HG02759 (cell line): ENCODE results near the gene CABP4.

Experiments
- ATAC-seq: cut with Tn5 transposase; IDR thresholded peaks from one replicate; pipeline ENCODE4 v1.9.1; 2021; ENCODE audit warnings: mild to moderate bottlenecking, moderate library complexity; ENCODE audit not compliant: unreplicated experiment

Gene CABP4

DNA sequence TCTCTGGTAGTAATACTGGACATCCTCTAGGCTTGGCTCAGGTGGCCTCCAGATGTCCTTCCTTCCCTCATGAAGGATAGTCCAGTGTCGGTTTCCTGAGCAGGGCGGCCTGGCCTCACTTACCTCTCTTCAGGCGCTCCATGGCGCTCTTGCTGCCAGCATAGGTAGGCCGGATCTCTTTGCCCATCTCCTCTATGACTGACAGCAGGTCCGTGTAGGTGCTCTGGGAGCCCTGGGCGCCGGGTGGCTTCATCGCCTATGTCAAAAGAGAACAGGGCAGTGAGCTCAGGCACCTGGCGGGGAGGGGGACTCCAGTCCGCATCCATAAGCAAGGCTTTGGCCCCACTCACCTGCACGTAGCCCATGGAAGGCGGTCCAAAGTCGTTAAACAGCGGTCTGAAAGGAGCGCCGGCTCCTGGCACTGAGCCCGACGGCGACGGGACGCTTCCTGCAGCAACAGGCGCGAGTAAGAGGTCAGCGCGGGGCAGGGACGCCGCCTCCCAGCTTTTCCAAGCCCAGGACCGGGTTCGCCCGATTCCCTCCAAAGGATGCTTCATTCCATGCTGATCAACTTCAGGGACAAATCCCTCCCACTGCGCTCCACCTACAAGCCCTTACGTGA is 52.2 kb downstream of the CABP4 start:
- no peak for ATAC-seq

DNA sequence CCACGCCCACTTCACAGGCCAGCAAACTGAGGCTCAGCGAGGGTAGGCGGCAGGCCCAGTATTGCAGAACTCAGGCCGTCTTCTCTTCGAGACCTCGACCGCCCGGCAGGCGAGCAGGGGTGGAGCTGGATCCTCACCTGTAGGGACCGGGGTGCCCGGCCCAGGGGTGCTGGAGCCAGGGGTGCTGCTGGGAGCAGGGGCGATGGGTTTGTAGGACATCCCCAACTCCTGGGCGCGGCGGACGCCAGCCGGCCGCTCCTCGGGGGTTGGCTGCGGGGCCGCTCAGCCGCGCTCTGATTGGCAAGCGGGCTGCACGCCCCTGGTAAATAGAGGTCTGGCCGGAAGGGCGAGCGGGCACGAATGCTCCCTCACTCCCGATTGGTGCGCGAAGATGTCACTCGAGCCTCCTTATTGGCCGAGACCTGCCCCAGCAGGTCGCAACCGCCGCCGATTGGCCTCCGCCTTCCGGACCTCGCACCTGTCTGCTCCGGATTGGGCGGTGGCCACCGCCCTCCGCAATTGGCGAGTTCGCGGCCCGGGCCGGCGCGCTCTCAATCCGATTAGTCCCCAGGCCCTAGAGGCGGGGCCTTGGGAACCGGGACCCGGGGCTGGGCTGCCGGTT is 52.8 kb downstream of the CABP4 start, which contains the start of gene CDK2AP2:
TSS of gene CDK2AP2 (minus strand) at position 299 of the 622 bp plus-strand sequence. CDS start at position 219, 80 bp downstream.
- ATAC-seq, result peak; percentile 82

DNA sequence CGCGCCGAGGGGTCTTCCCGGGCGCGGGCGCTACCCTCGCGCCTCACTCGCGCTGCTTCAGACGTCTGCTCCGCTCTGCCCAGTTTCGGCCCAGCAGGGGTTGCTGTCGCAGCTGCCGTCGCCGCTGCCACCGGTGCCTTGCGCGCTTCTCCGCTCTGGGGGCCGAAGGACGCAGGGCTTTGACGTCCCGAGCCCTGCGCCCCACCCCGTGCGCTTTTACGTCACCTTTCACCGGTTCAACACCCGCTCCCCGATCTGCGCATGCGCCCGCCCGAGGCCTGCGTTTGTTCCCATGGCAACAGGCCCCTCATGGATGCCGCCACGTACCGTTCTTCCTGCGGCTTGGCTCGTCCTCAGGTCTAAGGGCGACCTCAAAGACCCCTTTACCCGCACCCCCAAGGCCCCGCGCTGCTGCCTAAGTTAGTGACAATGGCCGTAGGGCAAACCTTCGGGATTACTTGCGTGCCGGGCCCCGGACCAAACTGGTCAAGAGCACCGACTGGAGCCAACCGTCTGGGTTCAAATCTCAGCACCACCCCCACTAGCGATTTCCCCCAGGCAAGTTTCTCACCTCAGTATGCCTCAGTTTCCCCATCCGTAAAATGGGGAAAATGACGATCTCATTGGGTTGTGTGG is 53.5 kb downstream of the CABP4 start:
- ATAC-seq, result peak; percentile 39

DNA sequence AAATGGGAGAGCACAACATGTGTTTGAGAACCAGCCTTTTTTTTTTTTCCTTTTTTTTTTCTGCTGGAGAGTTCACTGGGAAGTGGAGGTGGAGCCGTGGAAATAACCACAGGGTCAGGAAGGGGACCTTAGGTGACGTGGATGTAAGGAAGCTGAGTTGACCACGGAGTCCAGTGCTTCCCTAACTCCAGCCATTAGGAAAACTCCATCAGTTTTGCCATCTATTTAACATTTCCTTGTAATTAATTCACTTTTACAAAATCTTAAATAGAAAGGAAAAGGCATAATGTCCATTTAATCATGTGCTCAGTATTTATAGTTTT is 54.8 kb downstream of the CABP4 start:
- ATAC-seq, result no peak
